HG02943 (cell line): ENCODE measurements around the gene PAWR.
"Not testable (repeated sequence)": the region's sequence is repeated elsewhere in the genome, so short reads cannot be mapped to it uniquely, and the experiment has no call there.

Experiments
- ATAC-seq: cut with Tn5 transposase; IDR thresholded peaks from one replicate; pipeline ENCODE4 v1.9.1; 2021; ENCODE audit warnings: mild to moderate bottlenecking, low read depth, moderate library complexity; ENCODE audit not compliant: unreplicated experiment

PAWR gene

GRCh38 chr12:79597910-79598309 lies 92.9 kb downstream of the PAWR start:
- no peak for ATAC-seq

- no peak for ATAC-seq
These were observed 93.9 kb downstream of the PAWR start for GRCh38 chr12:79596719-79597350.

- ATAC-seq: no peak
These were observed 95.5 kb downstream of the PAWR start for GRCh38 chr12:79595273-79595672.

DNA sequence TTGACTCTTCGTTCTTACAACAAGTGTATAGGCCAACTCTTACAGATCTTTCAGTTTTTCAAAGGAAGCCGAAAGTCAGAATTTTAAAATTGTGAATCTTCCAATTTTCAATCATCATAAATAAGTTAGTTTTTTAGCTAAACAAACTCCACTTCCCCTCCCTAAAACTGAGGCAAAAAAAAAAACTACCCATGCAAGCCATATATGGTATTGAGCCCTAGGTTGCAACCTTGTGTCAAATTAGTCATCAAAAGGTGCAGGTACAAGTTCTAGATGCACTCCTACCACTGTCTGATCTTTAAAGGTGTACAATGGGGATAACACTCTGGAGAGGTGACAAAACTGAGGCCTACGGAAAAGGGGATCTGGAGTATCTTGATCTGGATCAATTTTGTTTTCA lies 97.9 kb downstream of the PAWR start:
- ATAC-seq: no peak

DNA sequence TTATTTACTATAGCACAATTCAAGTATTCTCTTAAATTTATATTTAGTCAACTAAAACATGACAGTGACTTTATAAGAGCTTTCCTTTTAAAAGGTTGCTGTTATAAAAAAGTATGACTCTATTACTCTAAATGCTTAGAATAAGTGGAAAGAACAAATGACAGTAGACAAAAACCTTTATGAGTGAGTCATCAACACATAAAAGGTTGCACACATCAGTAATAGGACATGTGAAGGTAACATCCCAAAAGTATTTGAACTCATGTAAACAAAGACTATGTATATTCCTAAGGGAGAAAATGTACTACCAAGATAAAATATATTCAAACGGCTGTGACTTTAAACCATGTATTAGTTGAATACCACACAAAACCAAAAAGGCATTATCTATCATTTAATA lies 98.8 kb downstream of the PAWR start:
- ATAC-seq: no peak

DNA sequence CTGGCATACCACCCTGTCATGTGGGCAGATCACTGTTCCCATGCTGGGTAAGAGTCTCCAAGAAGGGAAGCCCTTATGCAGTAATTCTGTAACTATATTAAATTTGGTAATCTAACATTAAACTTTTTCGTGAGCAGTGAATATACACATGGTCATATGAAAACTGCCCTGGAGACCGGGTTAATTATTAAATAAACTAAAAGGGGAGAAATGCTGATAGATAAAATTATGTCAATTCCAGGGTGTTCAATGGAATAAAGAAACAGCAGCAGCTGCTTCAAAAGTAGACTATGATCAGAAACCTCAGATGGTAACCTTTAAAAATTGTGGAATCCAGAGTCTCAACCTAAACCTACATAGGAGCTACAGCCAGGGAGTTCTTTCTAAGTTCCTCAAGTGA lies 100.0 kb downstream of the PAWR start:
- ATAC-seq: no peak

- no peak for ATAC-seq
These were observed 103.4 kb downstream of the PAWR start for GRCh38 chr12:79587368-79587767.

- ATAC-seq: no peak
These were observed 105.6 kb downstream of the PAWR start for GRCh38 chr12:79585147-79585546.

GRCh38 chr12:79573820-79574219 lies 116.9 kb downstream of the PAWR start:
- no peak for ATAC-seq

DNA sequence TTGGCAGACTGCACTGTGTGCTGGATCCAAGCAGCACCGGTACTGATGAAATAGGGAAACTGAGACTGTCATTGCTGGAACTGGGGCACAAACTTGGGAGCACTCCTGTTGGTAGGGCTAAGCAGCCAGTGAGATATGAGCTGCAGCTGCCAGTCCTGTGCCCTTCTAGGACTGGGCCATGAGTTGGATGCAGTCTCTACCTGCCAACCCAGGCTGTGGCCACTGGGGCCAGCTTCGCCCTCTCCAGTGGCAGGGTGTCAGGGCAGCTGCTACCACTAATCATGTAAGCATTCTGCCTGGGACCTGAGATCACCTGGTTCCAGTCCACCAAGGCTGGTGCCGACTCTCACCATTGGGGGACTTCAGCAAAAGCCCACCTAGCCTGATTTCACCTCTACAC lies 121.1 kb downstream of the PAWR start:
- no peak for ATAC-seq

DNA sequence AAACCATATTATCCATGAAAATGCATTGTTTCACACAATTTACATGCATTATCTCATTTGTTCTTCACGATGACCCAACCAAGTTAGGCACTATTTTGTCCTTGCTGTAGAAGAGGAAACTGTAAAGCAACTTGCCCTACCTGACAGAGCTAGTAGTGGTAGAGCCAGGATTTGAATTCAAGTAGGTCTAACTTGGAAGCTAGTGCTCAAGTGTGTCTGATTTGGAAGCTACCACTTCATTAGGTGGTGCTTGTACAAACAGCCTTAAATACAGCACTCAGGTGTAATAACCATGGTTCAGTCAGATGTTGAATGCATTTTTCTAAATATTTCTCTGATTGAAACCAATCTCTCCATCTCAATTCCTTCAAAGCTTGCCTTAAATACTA lies 123.6 kb downstream of the PAWR start:
- no peak for ATAC-seq

GRCh38 chr12:79566452-79567174 lies 124.2 kb downstream of the PAWR start:
- no peak for ATAC-seq

GRCh38 chr12:79564727-79565350 lies 125.9 kb downstream of the PAWR start:
- not testable (repeated sequence) for ATAC-seq

DNA sequence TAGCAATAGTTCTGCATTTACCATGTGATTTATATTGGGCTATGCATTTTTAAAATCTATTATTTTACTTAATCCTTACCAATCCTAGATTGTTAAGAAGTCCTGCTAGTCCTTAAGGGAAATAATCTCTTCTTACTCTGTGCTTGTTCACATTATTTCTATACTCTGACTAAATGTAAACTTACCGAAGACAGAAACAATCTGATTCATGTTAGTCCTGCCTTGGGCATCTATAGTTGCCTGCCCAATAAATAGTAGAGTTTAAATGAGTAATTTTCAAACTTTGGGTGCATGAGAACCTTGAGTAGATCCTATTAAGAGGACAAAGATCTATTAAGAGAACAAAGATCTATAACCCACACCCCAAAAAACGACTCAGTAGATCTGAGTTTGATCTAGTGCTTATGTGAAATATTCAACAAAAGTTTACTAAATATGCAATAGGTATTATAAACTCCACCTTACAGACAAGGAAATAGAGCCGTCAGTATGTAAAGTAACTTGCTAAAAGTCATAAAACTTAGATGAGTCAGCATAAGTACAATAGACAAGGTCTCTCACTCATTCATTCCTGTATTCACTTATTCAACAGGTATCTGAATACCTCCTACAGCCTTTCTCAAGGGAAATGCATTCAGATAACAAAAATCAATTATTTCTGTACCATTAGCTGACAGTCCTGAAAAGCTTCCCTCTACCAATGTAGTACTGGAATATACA lies 127.6 kb downstream of the PAWR start:
- ATAC-seq: no peak

GRCh38 chr12:79561401-79562132 lies 129.2 kb downstream of the PAWR start:
- no peak for ATAC-seq

DNA sequence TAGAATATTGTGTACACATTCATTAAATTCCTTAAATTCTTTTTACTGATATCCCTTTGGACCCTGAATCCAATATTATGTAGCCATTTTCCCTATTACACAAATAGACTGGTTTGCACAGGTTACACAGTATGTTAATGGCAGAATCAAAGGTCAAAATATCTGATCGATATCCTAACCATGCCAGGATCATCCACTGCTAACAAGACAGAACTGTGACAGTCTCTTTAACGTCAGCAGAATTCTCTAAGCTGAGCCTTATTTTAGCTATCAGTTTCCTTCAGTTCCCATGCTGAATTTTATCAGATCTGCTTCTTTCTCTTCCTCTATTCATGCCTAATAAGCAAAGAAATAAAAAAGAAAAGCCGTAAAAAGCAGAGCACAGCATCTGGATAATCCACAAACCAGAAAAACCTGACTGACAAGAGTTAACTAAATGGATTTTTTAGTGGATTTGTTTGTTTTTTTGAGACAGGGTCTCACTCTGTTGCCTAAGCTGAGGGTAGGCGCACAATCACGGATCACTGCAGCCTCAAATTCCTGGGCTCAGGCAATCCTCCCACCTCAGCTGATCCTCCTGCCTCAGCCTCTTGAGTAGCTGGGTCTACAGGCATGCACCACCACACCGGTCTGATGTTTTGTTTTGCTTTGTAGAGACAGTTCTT lies 130.4 kb downstream of the PAWR start:
- ATAC-seq: no peak

DNA sequence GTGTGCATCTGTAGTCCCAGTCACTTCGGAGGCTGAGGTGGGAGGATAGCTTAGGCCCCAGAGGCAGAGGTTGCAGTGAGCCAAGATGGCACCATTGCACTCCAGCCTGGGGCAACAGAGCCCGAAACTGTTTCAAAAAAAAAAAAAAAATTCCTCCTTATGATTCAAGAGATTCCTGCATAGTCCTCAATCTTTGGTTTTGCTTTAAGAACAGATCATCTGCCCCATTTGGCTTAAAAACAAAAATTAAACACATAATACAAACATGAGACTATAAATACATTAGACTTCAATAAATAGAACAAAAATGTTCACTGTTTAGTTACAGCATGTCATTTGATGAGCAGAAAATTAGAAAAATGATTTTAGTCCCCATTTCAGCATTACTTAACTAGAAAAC lies 131.2 kb downstream of the PAWR start:
- no peak for ATAC-seq

DNA sequence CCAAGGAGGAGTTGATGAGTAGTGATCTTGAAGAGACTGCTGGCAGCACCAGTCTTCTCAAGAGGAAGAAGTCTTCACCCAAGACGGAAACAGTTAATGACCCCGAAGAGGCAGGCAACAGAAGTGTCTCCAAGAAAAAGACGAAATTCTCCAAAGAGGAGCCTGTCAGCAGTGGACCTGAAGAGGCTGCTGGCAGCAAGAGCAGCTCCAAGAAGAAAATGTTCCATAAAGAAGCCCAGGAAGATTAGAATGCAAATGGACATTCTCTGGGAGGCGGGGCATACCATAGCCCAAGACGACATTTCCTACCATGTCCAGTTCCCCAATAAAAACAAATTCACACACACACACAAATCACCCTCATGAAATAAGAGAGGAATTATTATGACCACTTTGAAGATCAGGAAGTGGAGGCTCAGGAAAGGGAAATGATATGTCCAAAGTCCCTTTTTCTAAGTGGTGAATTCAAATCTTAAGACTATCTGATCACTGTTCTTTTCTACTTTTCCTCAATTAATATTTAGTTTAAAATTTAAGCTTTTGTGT lies 131.8 kb downstream of the PAWR start:
- no peak for ATAC-seq

DNA sequence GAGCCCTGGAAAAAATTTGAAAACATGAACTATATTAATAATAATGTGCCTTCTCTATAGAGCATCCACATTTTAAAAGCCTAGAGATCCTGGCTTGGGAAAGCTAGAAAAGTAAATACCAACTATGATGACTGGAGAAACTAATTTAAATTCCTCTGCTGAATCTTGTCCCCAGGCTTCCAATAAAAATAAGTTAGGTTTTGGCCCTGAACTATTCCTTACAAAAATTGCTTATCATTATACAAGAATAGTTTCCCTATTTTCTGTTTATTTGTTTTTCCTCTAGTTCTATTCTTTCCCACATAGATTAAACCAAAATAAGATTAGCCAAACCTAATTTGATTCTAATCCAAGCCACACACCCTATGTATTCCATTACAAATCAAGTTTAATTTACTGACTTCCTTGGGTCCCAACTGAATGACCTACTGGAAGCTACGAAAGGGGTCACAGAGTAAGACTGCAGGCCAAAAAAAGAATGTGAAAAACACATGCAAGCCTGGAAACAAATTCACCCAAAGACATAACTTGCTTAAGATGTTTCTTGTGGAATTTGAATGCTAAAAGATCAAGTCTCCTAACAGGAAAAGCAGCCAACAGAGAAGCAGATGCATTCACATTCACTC lies 133.0 kb downstream of the PAWR start:
- no peak for ATAC-seq
